OCI-LY7 (cell line): ENCODE measurements around the gene ABCC3. TPM values are rescaled to one million over a fixed set of nuclear protein-coding genes. Genes with fewer than 3 reads are reported as not detected.

Experiments used
- BruUV-seq: library from RNA; stranded (reverse); fragments of 400-500 nt; replicated peaks from 2 replicates; lab custom pipeline; 2021; lab: Mats Ljungman, UMichigan
- CTCF ChIA-PET: fragments of 300-600 bp; sonication (Branson Sonifier 250); formaldehyde crosslinking; loops from one replicate; lab custom pipeline; 2022; ENCODE audit warnings: antibody characterized with exemption; ENCODE audit not compliant: unreplicated experiment; lab: Charles Lee
- POLR2A ChIA-PET: fragments of 300-600 bp; sonication (Branson Sonifier 250); formaldehyde crosslinking; loops from one replicate; lab custom pipeline; 2022; ENCODE audit warnings: antibody characterized with exemption; lab: Charles Lee
- DNase-seq: peaks from one replicate; pipeline ENCODE4 v3.0.0-alpha.2; 2015; ENCODE audit warnings: low spot score
- H2AFZ ChIP-seq: fragments of 200-600 bp; sonication (generic), shearing (Covaris generic); 2 replicates; pipeline ENCODE4 v1.6.1; 2014; ENCODE audit warnings: mild to moderate bottlenecking, antibody characterized with exemption, low read length, moderate library complexity
- H3K27ac ChIP-seq: fragments of 200-600 bp; sonication (generic); 2 replicates; pipeline ENCODE4 v1.5.1; 2014; ENCODE audit warnings: mixed run types, low read depth, mild to moderate bottlenecking, moderate library complexity, low read length, inconsistent platforms; ENCODE audit not compliant: poor library complexity, severe bottlenecking
- H3K36me3 ChIP-seq: fragments of 200-600 bp; sonication (generic); 2 replicates; pipeline ENCODE4 v1.6.1; 2014; ENCODE audit warnings: mild to moderate bottlenecking, antibody characterized with exemption, low read length, moderate library complexity, mixed read lengths; ENCODE audit not compliant: insufficient read depth
- H3K4me1 ChIP-seq: fragments of 200-600 bp; sonication (generic); 2 replicates; pipeline ENCODE4 v1.5.1; 2014; ENCODE audit warnings: mild to moderate bottlenecking, low read length; ENCODE audit not compliant: insufficient read depth, poor library complexity, severe bottlenecking
- H3K4me2 ChIP-seq: fragments of 200-600 bp; sonication (generic); 2 replicates; pipeline ENCODE4 v1.6.1; 2014; ENCODE audit warnings: mild to moderate bottlenecking, low read length
- H3K4me3 ChIP-seq: fragments of 200-600 bp; sonication (generic); 2 replicates; pipeline ENCODE4 v1.5.1; 2014; ENCODE audit warnings: mild to moderate bottlenecking, low read depth, low read length; ENCODE audit not compliant: poor library complexity, severe bottlenecking
- H3K79me2 ChIP-seq: fragments of 200-600 bp; sonication (generic); 2 replicates; pipeline ENCODE4 v1.6.1; 2016; ENCODE audit warnings: low read depth, mild to moderate bottlenecking, low read length, moderate library complexity, mixed read lengths; ENCODE audit not compliant: insufficient read depth
- H3K9me2 ChIP-seq: fragments of 200-600 bp; sonication (generic); 2 replicates; pipeline ENCODE4 v1.6.1; 2016; ENCODE audit warnings: mild to moderate bottlenecking, low read length, mixed read lengths; ENCODE audit not compliant: insufficient read depth
- H3K9me3 ChIP-seq: fragments of 200-600 bp; sonication (generic); 2 replicates; pipeline ENCODE4 v1.6.1; 2014; ENCODE audit warnings: mild to moderate bottlenecking, mixed run types, low read length, mixed read lengths
- H4K20me1 ChIP-seq: fragments of 200-600 bp; sonication (generic); 2 replicates; pipeline ENCODE4 v1.6.1; 2014; ENCODE audit warnings: mild to moderate bottlenecking, antibody characterized with exemption, low read length, moderate library complexity, mixed read lengths; ENCODE audit not compliant: insufficient read depth
- CTCF ChIP-seq: fragments of 200-600 bp; sonication (generic); conservative IDR thresholded peaks from 2 replicates; pipeline ENCODE4 v1.5.1; 2014; ENCODE audit warnings: mild to moderate bottlenecking, antibody characterized with exemption, low read length, moderate library complexity, mixed read lengths
- EZH2phosphoT487 ChIP-seq: fragments of 200-600 bp; sonication (generic); IDR thresholded peaks from 2 replicates; pipeline ENCODE4 v1.6.1; 2018; ENCODE audit warnings: low read depth, borderline replicate concordance, mild to moderate bottlenecking, mixed run types, antibody characterized with exemption, low read length, moderate library complexity, mixed read lengths
- intact Hi-C: fragments of 100-400 bp; cut with micrococcal nuclease; formaldehyde crosslinking; loops from one replicate; pipeline ENCODE4 v1.10.0; 2022; ENCODE audit not compliant: unreplicated experiment
- total RNA-seq, 2 experiments: library from RNA; depleted of rRNA in 1 of 2; stranded (reverse); fragments of >200 nt in 1 of 2; shearing (Covaris generic) in 1 of 2; gene quantifications; 2 replicates each; pipeline ENCODE4 v1.2.3, GENCODE V29; 2014 to 2022

Gene ABCC3
- total RNA-seq, 2 experiments from 2014 or later = not detected

- H3K4me3 ChIP-seq = no peak overlapping the region
- H3K27ac ChIP-seq = no peak overlapping the region
- no TSS peak for BruUV-seq
- intact Hi-C loops = no loop called here
- CTCF ChIA-PET = no interaction called here
- TF ChIP-seq EZH2phosphoT487 (no peak), CTCF (no peak)
- no peaks in the 10 kb centered on the region for H3K9me2 ChIP-seq
- no peaks in the 10 kb centered on the region for H3K9me3 ChIP-seq
- no peak overlapping the region for H2AFZ ChIP-seq
- H3K4me2 ChIP-seq = no peak overlapping the region
- DNase-seq = no peak
- no peaks in the 10 kb centered on the region for H3K79me2 ChIP-seq
- no peaks in the 10 kb centered on the region for H3K4me1 ChIP-seq
- no peaks in the 10 kb centered on the region for H4K20me1 ChIP-seq
- POLR2A ChIA-PET = no interaction called here
- H3K36me3 ChIP-seq = no peaks in the 10 kb centered on the region
Observed at GRCh38 chr17:50609380-50610074, 25.2 kb upstream of the ABCC3 start.

GRCh38 chr17:50611634-50612033, 23.0 kb upstream of the ABCC3 start:
- no TSS peak for BruUV-seq
- CTCF ChIA-PET = no interaction called here
- intact Hi-C loops = no loop called here

More at GRCh38 chr17:50611634-50612033, 23.0 kb upstream of the ABCC3 start:
- no peak for TF ChIP-seq EZH2phosphoT487
- TF ChIP-seq CTCF = no peak
- POLR2A ChIA-PET = no interaction called here
- no peaks in the 10 kb centered on the region for H4K20me1 ChIP-seq
- no peak for DNase-seq
- no peaks in the 10 kb centered on the region for H3K79me2 ChIP-seq
- H3K4me2 ChIP-seq = no peak overlapping the region
- H3K27ac ChIP-seq = no peak overlapping the region
- no peaks in the 10 kb centered on the region for H3K9me2 ChIP-seq
- no peak overlapping the region for H2AFZ ChIP-seq
- no peaks in the 10 kb centered on the region for H3K4me1 ChIP-seq
- no peak overlapping the region for H3K4me3 ChIP-seq
- no peaks in the 10 kb centered on the region for H3K9me3 ChIP-seq
- no peaks in the 10 kb centered on the region for H3K36me3 ChIP-seq
